ENCODE results near the gene GLG1. TPM values are rescaled to one million over a fixed set of nuclear protein-coding genes. Genes with fewer than 3 reads are reported as not detected.
"Not testable (repeated sequence)": the region's sequence is repeated elsewhere in the genome, so short reads cannot be mapped to it uniquely, and the experiment has no call there.

Gene GLG1
- 66.9 TPM for polyA plus RNA-seq (2013, experiment 1 of 2)
- 73.6 TPM for polyA plus RNA-seq (2013, experiment 2 of 2)

- no peaks in the 10 kb centered on the region for H3K27me3 ChIP-seq (ENCODE audit: insufficient read depth, low read length)
- under 1% methylated on average over 77 of the region's 77 CpGs for whole genome bisulfite sequencing
- H3K36me3 ChIP-seq (ENCODE audit: insufficient read depth, low read length), result no peaks in the 10 kb centered on the region
- H3K4me1 ChIP-seq (ENCODE audit: insufficient read depth, low read length), result peaks cover 26% of the 10 kb centered on the region
- peak within 1 kb of the TSS; percentile 74 for H3K4me3 ChIP-seq (ENCODE audit: low read length)
- H3K9ac ChIP-seq (ENCODE audit: low read depth, low read length), result peak within 1 kb of the TSS; percentile 94
- H3K9me3 ChIP-seq (ENCODE audit: insufficient read depth, low read depth, low read length), result no peaks in the 10 kb centered on the region
- peak within 1 kb of the TSS; percentile 99 for H3K27ac ChIP-seq (ENCODE audit: low read depth, low read length)
Observed at GRCh38 chr16:74606521-74607309, at the start of gene GLG1. GLG1 (minus strand) TSS chr16:74607114; CDS start chr16:74607094, 20 bp downstream.

- Histone ChIP-seq H3K36me3 (ENCODE audit: insufficient read depth, low read length) (peaks cover 98% of the 10 kb centered on the region), H3K9ac (ENCODE audit: low read depth, low read length) (no peak overlapping the region), H3K27me3 (ENCODE audit: insufficient read depth, low read length) (no peaks in the 10 kb centered on the region), H3K4me3 (ENCODE audit: low read length) (no peak overlapping the region), H3K27ac (ENCODE audit: low read depth, low read length) (no peak overlapping the region), H3K4me1 (ENCODE audit: insufficient read depth, low read length) (no peaks in the 10 kb centered on the region), H3K9me3 (ENCODE audit: insufficient read depth, low read depth, low read length) (no peaks in the 10 kb centered on the region)
- 86% methylated on average over 3 of the region's 3 CpGs for WGBS
Observed at GRCh38 chr16:74654536-74655050, 47.7 kb upstream of the GLG1 start.

DNA sequence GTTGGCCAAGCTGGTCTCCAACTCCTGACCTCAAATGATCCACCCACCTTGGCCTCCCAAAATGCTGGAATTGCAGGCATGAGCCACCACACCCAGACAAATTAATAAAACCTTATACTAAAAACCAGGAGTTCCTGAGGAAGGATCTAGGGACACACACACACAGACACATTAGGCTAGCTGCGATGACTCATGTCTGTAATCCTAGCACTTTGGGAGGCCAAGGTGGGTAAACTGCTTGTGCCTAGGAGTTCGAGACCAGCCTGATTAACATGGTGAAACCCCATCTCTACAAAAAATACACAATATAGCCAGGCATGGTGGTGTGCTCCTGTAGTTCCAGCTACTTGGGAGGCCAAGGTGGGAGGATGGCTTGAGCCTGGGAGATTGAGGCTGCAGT is 46.0 kb upstream of the GLG1 start:
- H3K9ac ChIP-seq (ENCODE audit: low read depth, low read length); H3K27ac ChIP-seq (ENCODE audit: low read depth, low read length); H3K9me3 ChIP-seq (ENCODE audit: insufficient read depth, low read depth, low read length); H3K4me1 ChIP-seq (ENCODE audit: insufficient read depth, low read length); H3K27me3 ChIP-seq (ENCODE audit: insufficient read depth, low read length); H3K4me3 ChIP-seq (ENCODE audit: low read length): not testable (repeated sequence)
- peaks cover 98% of the 10 kb centered on the region for H3K36me3 ChIP-seq (ENCODE audit: insufficient read depth, low read length)
- 95% methylated on average over 2 of the region's 2 CpGs for WGBS

GRCh38 chr16:74652249-74652648 is 45.3 kb upstream of the GLG1 start:
- Histone ChIP-seq H3K9ac (ENCODE audit: low read depth, low read length) (no peak overlapping the region), H3K36me3 (ENCODE audit: insufficient read depth, low read length) (peaks cover 98% of the 10 kb centered on the region), H3K9me3 (ENCODE audit: insufficient read depth, low read depth, low read length) (no peaks in the 10 kb centered on the region), H3K27ac (ENCODE audit: low read depth, low read length) (no peak overlapping the region), H3K4me3 (ENCODE audit: low read length) (no peak overlapping the region), H3K4me1 (ENCODE audit: insufficient read depth, low read length) (no peaks in the 10 kb centered on the region), H3K27me3 (ENCODE audit: insufficient read depth, low read length) (no peaks in the 10 kb centered on the region)
- no CpG with 5 or more reads among the region's 1 CpG for WGBS

- H3K27ac ChIP-seq (ENCODE audit: low read depth, low read length), result no peak overlapping the region
- no peak overlapping the region for H3K9ac ChIP-seq (ENCODE audit: low read depth, low read length)
- no peaks in the 10 kb centered on the region for H3K27me3 ChIP-seq (ENCODE audit: insufficient read depth, low read length)
- H3K4me3 ChIP-seq (ENCODE audit: low read length), result no peak overlapping the region
- WGBS, result 97% methylated on average over 2 of the region's 2 CpGs
- peaks cover 98% of the 10 kb centered on the region for H3K36me3 ChIP-seq (ENCODE audit: insufficient read depth, low read length)
- H3K9me3 ChIP-seq (ENCODE audit: insufficient read depth, low read depth, low read length), result no peaks in the 10 kb centered on the region
- no peaks in the 10 kb centered on the region for H3K4me1 ChIP-seq (ENCODE audit: insufficient read depth, low read length)
Observed at GRCh38 chr16:74651841-74652240, 44.9 kb upstream of the GLG1 start.

GRCh38 chr16:74650966-74651567 is 44.2 kb upstream of the GLG1 start:
- 90% methylated on average over 5 of the region's 6 CpGs for WGBS
- no peak overlapping the region for H3K9ac ChIP-seq (ENCODE audit: low read depth, low read length)
- H3K4me1 ChIP-seq (ENCODE audit: insufficient read depth, low read length), result no peaks in the 10 kb centered on the region
- H3K27ac ChIP-seq (ENCODE audit: low read depth, low read length), result no peak overlapping the region
- H3K4me3 ChIP-seq (ENCODE audit: low read length), result no peak overlapping the region
- H3K27me3 ChIP-seq (ENCODE audit: insufficient read depth, low read length), result no peaks in the 10 kb centered on the region
- H3K36me3 ChIP-seq (ENCODE audit: insufficient read depth, low read length), result peaks cover 96% of the 10 kb centered on the region
- H3K9me3 ChIP-seq (ENCODE audit: insufficient read depth, low read depth, low read length), result no peaks in the 10 kb centered on the region

- Histone ChIP-seq H3K36me3 (ENCODE audit: insufficient read depth, low read length) (peaks cover 98% of the 10 kb centered on the region), H3K4me3 (ENCODE audit: low read length) (no peak overlapping the region), H3K27me3 (ENCODE audit: insufficient read depth, low read length) (no peaks in the 10 kb centered on the region), H3K9me3 (ENCODE audit: insufficient read depth, low read depth, low read length) (no peaks in the 10 kb centered on the region), H3K4me1 (ENCODE audit: insufficient read depth, low read length) (no peaks in the 10 kb centered on the region), H3K27ac (ENCODE audit: low read depth, low read length) (no peak overlapping the region), H3K9ac (ENCODE audit: low read depth, low read length) (no peak overlapping the region)
- WGBS, result no CpG with 5 or more reads among the region's 1 CpG
Observed at GRCh38 chr16:74649839-74650504, 43.1 kb upstream of the GLG1 start.

- Histone ChIP-seq H3K27me3 (ENCODE audit: insufficient read depth, low read length) (no peaks in the 10 kb centered on the region), H3K36me3 (ENCODE audit: insufficient read depth, low read length) (peaks cover 96% of the 10 kb centered on the region), H3K27ac (ENCODE audit: low read depth, low read length) (no peak overlapping the region), H3K9ac (ENCODE audit: low read depth, low read length) (no peak overlapping the region), H3K9me3 (ENCODE audit: insufficient read depth, low read depth, low read length) (no peaks in the 10 kb centered on the region), H3K4me3 (ENCODE audit: low read length) (no peak overlapping the region), H3K4me1 (ENCODE audit: insufficient read depth, low read length) (no peaks in the 10 kb centered on the region)
- WGBS, result 97% methylated on average over 8 of the region's 8 CpGs
Observed at GRCh38 chr16:74641969-74642368, 35.1 kb upstream of the GLG1 start.

GRCh38 chr16:74637742-74638453 is 31.0 kb upstream of the GLG1 start:
- Histone ChIP-seq H3K4me1 (ENCODE audit: insufficient read depth, low read length) (no peaks in the 10 kb centered on the region), H3K4me3 (ENCODE audit: low read length) (no peak overlapping the region), H3K9me3 (ENCODE audit: insufficient read depth, low read depth, low read length) (no peaks in the 10 kb centered on the region), H3K27me3 (ENCODE audit: insufficient read depth, low read length) (no peaks in the 10 kb centered on the region), H3K27ac (ENCODE audit: low read depth, low read length) (no peak overlapping the region), H3K36me3 (ENCODE audit: insufficient read depth, low read length) (peaks cover 96% of the 10 kb centered on the region), H3K9ac (ENCODE audit: low read depth, low read length) (no peak overlapping the region)
- 96% methylated on average over 7 of the region's 7 CpGs for WGBS

- 90% methylated on average over 5 of the region's 5 CpGs for WGBS
- H3K4me3 ChIP-seq (ENCODE audit: low read length), result no peak overlapping the region
- no peaks in the 10 kb centered on the region for H3K27me3 ChIP-seq (ENCODE audit: insufficient read depth, low read length)
- H3K9me3 ChIP-seq (ENCODE audit: insufficient read depth, low read depth, low read length), result no peaks in the 10 kb centered on the region
- H3K27ac ChIP-seq (ENCODE audit: low read depth, low read length), result no peak overlapping the region
- H3K36me3 ChIP-seq (ENCODE audit: insufficient read depth, low read length), result peaks cover 98% of the 10 kb centered on the region
- H3K4me1 ChIP-seq (ENCODE audit: insufficient read depth, low read length), result no peaks in the 10 kb centered on the region
- H3K9ac ChIP-seq (ENCODE audit: low read depth, low read length), result no peak overlapping the region
Observed at GRCh38 chr16:74635303-74635702, 28.4 kb upstream of the GLG1 start.

All from HUES64 (cell line).